ENCODE data around the gene SEC24B. TPM values are rescaled to one million over a fixed set of nuclear protein-coding genes. Genes with fewer than 3 reads are reported as not detected.

SEC24B gene
- total RNA-seq, 1 experiment from 2014 or later, result 27.1 TPM

DNA sequence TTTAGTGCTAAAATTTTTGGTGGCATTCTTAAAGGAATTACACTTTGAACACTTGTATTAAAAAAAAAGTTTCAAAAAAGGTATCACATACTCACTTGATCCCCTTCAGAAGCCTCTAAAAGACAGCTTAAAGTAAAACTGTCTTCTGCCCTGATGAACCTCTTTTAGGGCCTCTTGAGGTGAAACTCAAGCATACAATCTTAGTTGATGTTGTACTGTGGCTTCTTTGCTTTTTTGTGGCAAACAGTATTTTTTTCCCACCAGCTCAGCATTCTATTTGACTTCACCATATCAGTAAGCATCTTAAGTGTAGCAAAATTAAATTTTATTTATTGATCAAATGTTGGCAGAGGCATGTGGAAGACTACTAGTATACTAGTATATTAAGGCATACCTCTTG lies 13.7 kb downstream of the SEC24B start:
- H3K27me3 Mint-ChIP-seq (ENCODE audit: low read depth), result no peaks in the 10 kb centered on the region
- Histone ChIP-seq H4K5ac (ENCODE audit: insufficient read length, low read depth, low read length) (no peak overlapping the region), H3K23me2 (ENCODE audit: insufficient read length, low read depth, low read length, poor library complexity, severe bottlenecking) (no peaks in the 10 kb centered on the region), H2BK120ac (ENCODE audit: low read depth, low read length, poor library complexity, severe bottlenecking) (no peak overlapping the region), H2AFZ (ENCODE audit: low read length) (no peak overlapping the region), H3K79me2 (ENCODE audit: insufficient read depth, low read length) (peaks cover 13% of the 10 kb centered on the region; the same call in 1 of the 2 replicates), H3K18ac (ENCODE audit: insufficient read length, low read depth, low read length) (no peak overlapping the region), H3T11ph (ENCODE audit: low read length) (no peak overlapping the region), H3K79me1 (ENCODE audit: insufficient read depth, low read depth, low read length, poor library complexity, severe bottlenecking) (peaks cover 7% of the 10 kb centered on the region), H3K4me1 (ENCODE audit: insufficient read depth, low read length) (no peaks in the 10 kb centered on the region; the same call in 1 of the 2 replicates), H3K4ac (ENCODE audit: low read depth, low read length) (no peak overlapping the region), H4K8ac (replicated peaks; ENCODE audit: insufficient read length, low read depth, low read length) (no peak overlapping the region), H4K20me1 (ENCODE audit: control insufficient read depth, insufficient read depth, insufficient read length) (no peaks in the 10 kb centered on the region), H3K4me2 (ENCODE audit: insufficient read depth, insufficient read length, low read length) (no peak overlapping the region), H2BK15ac (ENCODE audit: low read depth, low read length) (no peak overlapping the region), H3K56ac (ENCODE audit: insufficient read length, low read depth, low read length) (no peak overlapping the region), H2AK5ac (ENCODE audit: insufficient read length, low read length) (no peak overlapping the region), H2BK12ac (ENCODE audit: insufficient read length, low read depth, low read length) (no peak overlapping the region), H3K9me3 (ENCODE audit: control insufficient read depth, low read depth, low read length) (peaks cover 5% of the 10 kb centered on the region), H4K91ac (ENCODE audit: insufficient read length, low read depth, low read length) (no peak overlapping the region), H2BK5ac (ENCODE audit: insufficient read length, low read length) (no peak overlapping the region), H3K27ac (ENCODE audit: insufficient read length, low read depth, low read length) (no peak overlapping the region), H2BK20ac (ENCODE audit: low read depth, low read length, poor library complexity, severe bottlenecking) (no peak overlapping the region), H3K27me3 (ENCODE audit: insufficient read depth, low read length) (no peaks in the 10 kb centered on the region), H3K14ac (ENCODE audit: insufficient read depth, low read length) (no peak overlapping the region), H3K9ac (ENCODE audit: extremely low read depth, insufficient read length, low read length) (no peak overlapping the region), H3K23ac (ENCODE audit: insufficient read length, low read depth, low read length) (no peak overlapping the region)
- peaks cover 41 to 55% (median 46%) of the 10 kb centered on the region in 3 experiments for H3K36me3 Mint-ChIP-seq (ENCODE audit: insufficient read depth in 1 of 3, low read depth in 3 of 3)
- no peak for DNase-seq
- no peak overlapping the region for H3K27ac Mint-ChIP-seq
- H3K4me1 Mint-ChIP-seq, result peaks cover 9 to 22% of the 10 kb centered on the region in 2 experiments; a peak in 3 of 4 replicates
- H3K4me3 Mint-ChIP-seq, result no peak overlapping the region
- H3K9me3 Mint-ChIP-seq, result peaks cover 5 to 9% of the 10 kb centered on the region in 2 experiments
- TF ChIP-seq, protein P1, sequence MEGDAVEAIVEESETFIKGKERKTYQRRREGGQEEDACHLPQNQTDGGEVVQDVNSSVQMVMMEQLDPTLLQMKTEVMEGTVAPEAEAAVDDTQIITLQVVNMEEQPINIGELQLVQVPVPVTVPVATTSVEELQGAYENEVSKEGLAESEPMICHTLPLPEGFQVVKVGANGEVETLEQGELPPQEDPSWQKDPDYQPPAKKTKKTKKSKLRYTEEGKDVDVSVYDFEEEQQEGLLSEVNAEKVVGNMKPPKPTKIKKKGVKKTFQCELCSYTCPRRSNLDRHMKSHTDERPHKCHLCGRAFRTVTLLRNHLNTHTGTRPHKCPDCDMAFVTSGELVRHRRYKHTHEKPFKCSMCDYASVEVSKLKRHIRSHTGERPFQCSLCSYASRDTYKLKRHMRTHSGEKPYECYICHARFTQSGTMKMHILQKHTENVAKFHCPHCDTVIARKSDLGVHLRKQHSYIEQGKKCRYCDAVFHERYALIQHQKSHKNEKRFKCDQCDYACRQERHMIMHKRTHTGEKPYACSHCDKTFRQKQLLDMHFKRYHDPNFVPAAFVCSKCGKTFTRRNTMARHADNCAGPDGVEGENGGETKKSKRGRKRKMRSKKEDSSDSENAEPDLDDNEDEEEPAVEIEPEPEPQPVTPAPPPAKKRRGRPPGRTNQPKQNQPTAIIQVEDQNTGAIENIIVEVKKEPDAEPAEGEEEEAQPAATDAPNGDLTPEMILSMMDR (conservative IDR thresholded peaks at IDR 0.05), result no peak

Measured in H9 (cell line).